SIG-M5 (cell line): ENCODE results near the gene ZBTB39.
"Not testable (repeated sequence)": the region's sequence is repeated elsewhere in the genome, so short reads cannot be mapped to it uniquely, and the experiment has no call there.

Source experiments
- DNase-seq: peaks from one replicate; lab custom pipeline; 2025; lab: John Stamatoyannopoulos, UW

The ZBTB39 gene

GRCh38 chr12:57029457-57029856 lies 23.1 kb upstream of the ZBTB39 start:
- DNase-seq = no peak

- DNase-seq = no peak
These were observed 21.4 kb upstream of the ZBTB39 start for GRCh38 chr12:57027805-57028153.

- no peak for DNase-seq
These were observed 20.9 kb upstream of the ZBTB39 start for GRCh38 chr12:57027011-57027804.

- no peak for DNase-seq
These were observed 18.9 kb upstream of the ZBTB39 start for GRCh38 chr12:57025196-57025595.

- not testable (repeated sequence) for DNase-seq
These were observed 16.0 kb upstream of the ZBTB39 start for GRCh38 chr12:57022324-57022723.

GRCh38 chr12:57019983-57020719 lies 13.8 kb upstream of the ZBTB39 start:
- no peak for DNase-seq

- no peak for DNase-seq
These were observed 12.6 kb upstream of the ZBTB39 start for GRCh38 chr12:57018906-57019305.

GRCh38 chr12:57018353-57018752 lies 12.0 kb upstream of the ZBTB39 start:
- DNase-seq = not testable (repeated sequence)

- no peak for DNase-seq
These were observed 10.0 kb upstream of the ZBTB39 start, which contains the start of gene TAC3 for GRCh38 chr12:57016348-57016747. TAC3 (minus strand) TSS chr12:57016529; CDS start chr12:57015797, 732 bp downstream.

- DNase-seq = no peak
These were observed 6.5 kb upstream of the ZBTB39 start for GRCh38 chr12:57012600-57013465.

GRCh38 chr12:57011438-57012424 lies 5.4 kb upstream of the ZBTB39 start:
- DNase-seq = no peak

GRCh38 chr12:57010627-57011247 lies 4.4 kb upstream of the ZBTB39 start:
- no peak for DNase-seq

- DNase-seq = no peak
These were observed 3.7 kb upstream of the ZBTB39 start for GRCh38 chr12:57009949-57010626.

- DNase-seq = no peak
These were observed 1.8 kb upstream of the ZBTB39 start for GRCh38 chr12:57008178-57008577.

GRCh38 chr12:57006809-57007475 lies 596 bp upstream of the ZBTB39 start:
- DNase-seq = no peak

GRCh38 chr12:57004651-57005050 lies 1.7 kb downstream of the ZBTB39 start:
- no peak for DNase-seq

GRCh38 chr12:57003395-57003794 lies 3.0 kb downstream of the ZBTB39 start:
- no peak for DNase-seq

GRCh38 chr12:57001448-57001906 lies 4.9 kb downstream of the ZBTB39 start:
- no peak for DNase-seq

GRCh38 chr12:57000393-57000792 lies 6.0 kb downstream of the ZBTB39 start:
- DNase-seq = no peak
